HEK293 (cell line): ENCODE data around the gene MICAL3.

ENCODE experiments used
- CTCF ChIA-PET: fragments of 350-600 bp; formaldehyde crosslinking; extraction: SDS; loops from one replicate; lab custom pipeline; 2021; ENCODE audit warnings: antibody characterized with exemption; lab: Yijun Ruan, JAX
- POLR2A ChIA-PET: fragments of 300-600 bp; formaldehyde crosslinking; extraction: SDS; loops from one replicate; lab custom pipeline; 2020; ENCODE audit warnings: antibody characterized with exemption, inconsistent platforms; lab: Yijun Ruan, JAX
- H3K27ac ChIP-seq: fragments of 200-500 bp; sonication (Bioruptor generic); 2 replicates; pipeline ENCODE4 v1.5.1; 2014; ENCODE audit warnings: low read depth, low read length, control low read depth, inconsistent platforms; ENCODE audit errors: extremely low read depth
- H3K36me3 ChIP-seq, 2 experiments: fragments of 200-500 bp in 1 of 2; sonication (Bioruptor generic) in 1 of 2; 1 replicate in 1 of 2; 2 replicates in 1 of 2; pipeline ENCODE4 v1.5.1; 2014 to 2017; ENCODE audit warnings: inconsistent platforms in 2 of 2, low read length in 2 of 2; ENCODE audit not compliant: control insufficient read depth in 2 of 2, insufficient read depth in 1 of 2
- H3K4me1 ChIP-seq: fragments of 200-500 bp; sonication (Bioruptor generic); 2 replicates; pipeline ENCODE4 v1.5.1; 2014; ENCODE audit warnings: mild to moderate bottlenecking, low read length, inconsistent platforms; ENCODE audit not compliant: control insufficient read depth, insufficient read depth
- H3K4me3 ChIP-seq: 2 replicates; pipeline ENCODE4 v1.5.1; 2011; ENCODE audit warnings: low read depth, mild to moderate bottlenecking, control low read depth, low read length, moderate library complexity
- H3K9me3 ChIP-seq: fragments of 200-500 bp; sonication (Bioruptor generic); 2 replicates; pipeline ENCODE4 v1.5.1; 2014; ENCODE audit warnings: low read depth, low read length, inconsistent platforms; ENCODE audit not compliant: control insufficient read depth, insufficient read depth
- GLI4 ChIP-seq: fragments of 450-650 bp; formaldehyde crosslinking; IDR thresholded peaks from 2 replicates; pipeline ENCODE4 v1.5.1; 2016; ENCODE audit warnings: missing biosample characterization, missing genetic modification characterization
- GLIS1 ChIP-seq: fragments of 450-650 bp; formaldehyde crosslinking; IDR thresholded peaks from 2 replicates; pipeline ENCODE4 v1.5.1; 2016; ENCODE audit warnings: missing biosample characterization, missing genetic modification characterization
- GLIS2 ChIP-seq: fragments of 450-650 bp; formaldehyde crosslinking; IDR thresholded peaks from 2 replicates; pipeline ENCODE4 v1.5.1; 2016; ENCODE audit warnings: missing biosample characterization, missing genetic modification characterization
- HOXA7 ChIP-seq: sonication (generic); formaldehyde crosslinking; IDR thresholded peaks from 2 replicates; pipeline ENCODE4 v1.8.1; 2022; ENCODE audit warnings: missing genetic modification reagents, borderline replicate concordance
- KLF10 ChIP-seq: fragments of 450-650 bp; IDR thresholded peaks from 2 replicates; pipeline ENCODE4 v1.5.1; 2018; ENCODE audit warnings: missing biosample characterization, mild to moderate bottlenecking, missing genetic modification characterization
- OSR2 ChIP-seq: fragments of 450-650 bp; formaldehyde crosslinking; IDR thresholded peaks from 2 replicates; pipeline ENCODE4 v1.5.1; 2016; ENCODE audit warnings: missing biosample characterization, missing genetic modification characterization
- SP2 ChIP-seq: fragments of 450-650 bp; formaldehyde crosslinking; IDR thresholded peaks from 2 replicates; pipeline ENCODE4 v1.5.1; 2016; ENCODE audit warnings: missing biosample characterization, missing genetic modification characterization
- ZEB2 ChIP-seq: fragments of 450-650 bp; formaldehyde crosslinking; IDR thresholded peaks from 2 replicates; pipeline ENCODE4 v1.5.1; 2016; ENCODE audit warnings: missing biosample characterization, missing genetic modification characterization
- ZFHX2 ChIP-seq: fragments of 450-650 bp; formaldehyde crosslinking; conservative IDR thresholded peaks from 2 replicates; pipeline ENCODE4 v1.5.1; 2016; ENCODE audit warnings: missing biosample characterization, missing genetic modification characterization
- ZNF114 ChIP-seq: fragments of 450-650 bp; formaldehyde crosslinking; IDR thresholded peaks from 2 replicates; pipeline ENCODE4 v1.5.0; 2017; ENCODE audit warnings: missing biosample characterization, missing genetic modification characterization
- ZNF239 ChIP-seq: fragments of 450-650 bp; formaldehyde crosslinking; IDR thresholded peaks from 2 replicates; pipeline ENCODE4 v1.5.1; 2016; ENCODE audit warnings: missing biosample characterization, missing genetic modification characterization
- ZNF24 ChIP-seq: fragments of 450-650 bp; formaldehyde crosslinking; IDR thresholded peaks from 2 replicates; pipeline ENCODE4 v1.5.1; 2016; ENCODE audit warnings: missing biosample characterization, missing genetic modification characterization
- ZNF341 ChIP-seq: fragments of 450-650 bp; formaldehyde crosslinking; IDR thresholded peaks from 2 replicates; pipeline ENCODE4; 2016; ENCODE audit warnings: low read depth, missing biosample characterization, missing genetic modification characterization
- ZNF394 ChIP-seq: fragments of 450-650 bp; formaldehyde crosslinking; IDR thresholded peaks from 2 replicates; pipeline ENCODE4 v1.5.1; 2016; ENCODE audit warnings: missing biosample characterization, missing genetic modification characterization, mild to moderate bottlenecking, moderate library complexity, borderline replicate concordance
- ZNF548 ChIP-seq: fragments of 450-650 bp; formaldehyde crosslinking; IDR thresholded peaks from 2 replicates; pipeline ENCODE4 v1.5.1; 2016; ENCODE audit warnings: missing biosample characterization, missing genetic modification characterization
- ZNF571 ChIP-seq: fragments of 450-650 bp; formaldehyde crosslinking; IDR thresholded peaks from 2 replicates; pipeline ENCODE4 v1.5.0; 2017; ENCODE audit warnings: missing biosample characterization, missing genetic modification characterization
- ZNF596 ChIP-seq: fragments of 450-650 bp; IDR thresholded peaks from 2 replicates; pipeline ENCODE4 v1.5.0; 2018; ENCODE audit warnings: missing biosample characterization, mild to moderate bottlenecking, missing genetic modification characterization, moderate library complexity
- ZNF600 ChIP-seq: fragments of 450-650 bp; formaldehyde crosslinking; IDR thresholded peaks from 2 replicates; pipeline ENCODE4 v1.5.1; 2016; ENCODE audit warnings: missing biosample characterization, missing genetic modification characterization
- ZNF777 ChIP-seq: fragments of 450-650 bp; formaldehyde crosslinking; IDR thresholded peaks from 2 replicates; pipeline ENCODE4 v1.5.1; 2017; ENCODE audit warnings: missing biosample characterization, missing genetic modification characterization, borderline replicate concordance
- ZNF843 ChIP-seq: fragments of 450-650 bp; formaldehyde crosslinking; IDR thresholded peaks from 2 replicates; pipeline ENCODE4 v1.5.1; 2016; ENCODE audit warnings: missing biosample characterization, missing genetic modification characterization
- ZSCAN30 ChIP-seq: fragments of 450-650 bp; IDR thresholded peaks from 2 replicates; pipeline ENCODE4 v1.5.1; 2018; ENCODE audit warnings: missing biosample characterization, mild to moderate bottlenecking, missing genetic modification characterization, moderate library complexity
- TF ChIP-seq, protein P1 (sequence below): fragments of 450-650 bp; formaldehyde crosslinking; conservative IDR thresholded peaks from 2 replicates; pipeline ENCODE4 v1.5.1; 2016; ENCODE audit warnings: low read depth, missing biosample characterization, missing genetic modification characterization
- TF ChIP-seq, protein P2 (sequence below): fragments of 450-650 bp; formaldehyde crosslinking; IDR thresholded peaks from 2 replicates; pipeline ENCODE4 v1.5.1; 2016; ENCODE audit warnings: missing biosample characterization, missing genetic modification characterization
- TF ChIP-seq, protein P3 (sequence below): fragments of 450-650 bp; formaldehyde crosslinking; IDR thresholded peaks from 2 replicates; pipeline ENCODE4 v1.5.1; 2016; ENCODE audit warnings: missing biosample characterization, missing genetic modification characterization
- TF ChIP-seq, protein P4 (sequence below): fragments of 450-650 bp; formaldehyde crosslinking; IDR thresholded peaks from 2 replicates; pipeline ENCODE4 v1.5.1; 2016; ENCODE audit warnings: missing biosample characterization, missing genetic modification characterization
- TF ChIP-seq, protein P5 (sequence below): fragments of 450-650 bp; formaldehyde crosslinking; IDR thresholded peaks from 2 replicates; pipeline ENCODE4 v1.5.1; 2017; ENCODE audit warnings: missing biosample characterization, missing genetic modification characterization
- TF ChIP-seq, protein P6 (sequence below): fragments of 450-650 bp; formaldehyde crosslinking; IDR thresholded peaks from 2 replicates; pipeline ENCODE4 v1.5.1; 2017; ENCODE audit warnings: missing biosample characterization, missing genetic modification characterization

Gene MICAL3

DNA sequence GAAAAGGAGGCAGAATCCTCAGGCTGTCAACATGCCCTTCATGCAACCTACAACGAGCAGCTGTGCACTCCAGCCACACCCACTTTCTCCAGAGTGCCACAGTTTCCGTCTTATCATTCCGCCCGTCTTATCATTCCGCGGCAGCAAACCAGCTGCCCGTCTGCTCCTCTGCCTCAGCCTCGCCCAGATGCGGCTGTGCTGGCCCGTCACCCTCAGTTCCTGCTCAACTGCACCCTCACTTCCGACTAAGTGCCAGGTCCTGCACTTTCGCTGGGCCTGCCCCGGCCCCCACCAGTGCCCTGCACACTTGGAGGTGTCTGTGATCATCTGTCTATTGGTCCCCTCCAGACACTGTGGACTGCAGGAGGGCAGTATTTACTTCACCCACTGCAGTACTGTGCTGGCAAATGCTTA, 43.7 kb downstream of the MICAL3 start (continued):
- TF ChIP-seq, protein P1, sequence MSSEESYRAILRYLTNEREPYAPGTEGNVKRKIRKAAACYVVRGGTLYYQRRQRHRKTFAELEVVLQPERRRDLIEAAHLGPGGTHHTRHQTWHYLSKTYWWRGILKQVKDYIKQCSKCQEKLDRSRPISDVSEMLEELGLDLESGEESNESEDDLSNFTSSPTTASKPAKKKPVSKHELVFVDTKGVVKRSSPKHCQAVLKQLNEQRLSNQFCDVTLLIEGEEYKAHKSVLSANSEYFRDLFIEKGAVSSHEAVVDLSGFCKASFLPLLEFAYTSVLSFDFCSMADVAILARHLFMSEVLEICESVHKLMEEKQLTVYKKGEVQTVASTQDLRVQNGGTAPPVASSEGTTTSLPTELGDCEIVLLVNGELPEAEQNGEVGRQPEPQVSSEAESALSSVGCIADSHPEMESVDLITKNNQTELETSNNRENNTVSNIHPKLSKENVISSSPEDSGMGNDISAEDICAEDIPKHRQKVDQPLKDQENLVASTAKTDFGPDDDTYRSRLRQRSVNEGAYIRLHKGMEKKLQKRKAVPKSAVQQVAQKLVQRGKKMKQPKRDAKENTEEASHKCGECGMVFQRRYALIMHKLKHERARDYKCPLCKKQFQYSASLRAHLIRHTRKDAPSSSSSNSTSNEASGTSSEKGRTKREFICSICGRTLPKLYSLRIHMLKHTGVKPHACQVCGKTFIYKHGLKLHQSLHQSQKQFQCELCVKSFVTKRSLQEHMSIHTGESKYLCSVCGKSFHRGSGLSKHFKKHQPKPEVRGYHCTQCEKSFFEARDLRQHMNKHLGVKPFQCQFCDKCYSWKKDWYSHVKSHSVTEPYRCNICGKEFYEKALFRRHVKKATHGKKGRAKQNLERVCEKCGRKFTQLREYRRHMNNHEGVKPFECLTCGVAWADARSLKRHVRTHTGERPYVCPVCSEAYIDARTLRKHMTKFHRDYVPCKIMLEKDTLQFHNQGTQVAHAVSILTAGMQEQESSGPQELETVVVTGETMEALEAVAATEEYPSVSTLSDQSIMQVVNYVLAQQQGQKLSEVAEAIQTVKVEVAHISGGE (tag by site-specific recombination), result peak; percentile 82
- TF ChIP-seq GLIS1 (tag by site-specific recombination), result peak; percentile 82
- no peak for TF ChIP-seq ZNF571 (tag by site-specific recombination)
- TF ChIP-seq ZNF239 (tag by site-specific recombination), result no peak
- 0 out of 2 replicates have a peak, but pooled peaks have one; percentile 13 for TF ChIP-seq SP2
- TF ChIP-seq GLIS2 (tag by site-specific recombination), result 0 out of 2 replicates have a peak, but pooled peaks have one; percentile 12
- 0 out of 2 replicates have a peak, but pooled peaks have one; percentile 5 for TF ChIP-seq ZFHX2 (tag by site-specific recombination)
- TF ChIP-seq ZEB2 (tag by site-specific recombination), result 0 out of 2 replicates have a peak, but pooled peaks have one; percentile 27
- TF ChIP-seq, protein P2, sequence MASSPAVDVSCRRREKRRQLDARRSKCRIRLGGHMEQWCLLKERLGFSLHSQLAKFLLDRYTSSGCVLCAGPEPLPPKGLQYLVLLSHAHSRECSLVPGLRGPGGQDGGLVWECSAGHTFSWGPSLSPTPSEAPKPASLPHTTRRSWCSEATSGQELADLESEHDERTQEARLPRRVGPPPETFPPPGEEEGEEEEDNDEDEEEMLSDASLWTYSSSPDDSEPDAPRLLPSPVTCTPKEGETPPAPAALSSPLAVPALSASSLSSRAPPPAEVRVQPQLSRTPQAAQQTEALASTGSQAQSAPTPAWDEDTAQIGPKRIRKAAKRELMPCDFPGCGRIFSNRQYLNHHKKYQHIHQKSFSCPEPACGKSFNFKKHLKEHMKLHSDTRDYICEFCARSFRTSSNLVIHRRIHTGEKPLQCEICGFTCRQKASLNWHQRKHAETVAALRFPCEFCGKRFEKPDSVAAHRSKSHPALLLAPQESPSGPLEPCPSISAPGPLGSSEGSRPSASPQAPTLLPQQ (tag by site-specific recombination), result peak; percentile 30; the same call in 1 of the 2 replicates
- TF ChIP-seq ZNF600 (tag by site-specific recombination), result peak; percentile 67

DNA sequence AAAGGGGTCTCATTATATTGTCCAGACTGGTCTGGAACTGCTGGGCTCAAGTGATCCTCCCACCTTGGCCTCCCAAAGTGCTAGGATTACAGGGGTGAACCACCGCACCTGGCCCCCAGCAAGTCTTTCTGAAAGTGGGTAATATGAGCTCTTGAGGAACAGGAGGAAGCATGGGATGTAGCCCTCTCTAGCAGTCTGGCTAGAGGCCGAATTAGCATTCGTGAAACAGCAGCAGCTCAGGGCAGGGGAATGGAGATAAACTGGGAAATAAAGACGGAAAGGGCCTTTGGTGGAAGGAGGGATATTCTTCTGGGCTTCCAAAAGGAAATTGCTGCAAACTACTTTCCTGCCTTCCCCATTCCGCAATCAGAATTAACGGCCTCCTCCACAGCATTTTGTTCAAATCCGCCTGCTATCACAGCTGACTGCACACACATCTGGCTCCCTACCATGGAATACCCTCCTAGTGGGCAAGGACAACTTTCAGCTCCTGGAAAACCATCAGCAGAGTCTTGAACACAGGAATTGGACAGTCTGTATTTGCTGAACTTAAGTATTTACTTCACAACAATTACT, 44.3 kb downstream of the MICAL3 start:
- Histone ChIP-seq H3K4me3 (no peak overlapping the region), H3K4me1 (peaks cover 9% of the 10 kb centered on the region), H3K36me3 (peaks cover 0 to 3% of the 10 kb centered on the region in 2 experiments; a peak in 1 of 3 replicates), H3K9me3 (no peaks in the 10 kb centered on the region; the same call in 1 of the 2 replicates), H3K27ac (no peak overlapping the region)
- ChIA-PET CTCF (interaction anchor here (1.0 to 1.2 kb wide), 2 partner anchors 13 to 96 kb away, joined by 3 to 8 read pairs; no protein-coding TSS in a partner anchor), POLR2A (interaction anchor here (0.9 kb wide), 1 partner anchor 12 kb away, joined by 3 read pairs; no protein-coding TSS in a partner anchor)
- TF ChIP-seq, protein P3, sequence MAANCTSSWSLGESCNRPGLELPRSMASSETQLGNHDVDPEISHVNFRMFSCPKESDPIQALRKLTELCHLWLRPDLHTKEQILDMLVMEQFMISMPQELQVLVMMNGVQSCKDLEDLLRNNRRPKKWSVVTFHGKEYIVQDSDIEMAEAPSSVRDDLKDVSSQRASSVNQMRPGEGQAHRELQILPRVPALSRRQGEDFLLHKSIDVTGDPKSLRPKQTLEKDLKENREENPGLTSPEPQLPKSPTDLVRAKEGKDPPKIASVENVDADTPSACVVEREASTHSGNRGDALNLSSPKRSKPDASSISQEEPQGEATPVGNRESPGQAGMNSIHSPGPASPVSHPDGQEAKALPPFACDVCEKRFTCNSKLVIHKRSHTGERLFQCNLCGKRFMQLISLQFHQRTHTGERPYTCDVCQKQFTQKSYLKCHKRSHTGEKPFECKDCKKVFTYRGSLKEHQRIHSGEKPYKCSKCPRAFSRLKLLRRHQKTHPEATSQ (tag by site-specific recombination), result no peak
- TF ChIP-seq ZNF24 (tag by site-specific recombination), result no peak
- TF ChIP-seq, protein P4, sequence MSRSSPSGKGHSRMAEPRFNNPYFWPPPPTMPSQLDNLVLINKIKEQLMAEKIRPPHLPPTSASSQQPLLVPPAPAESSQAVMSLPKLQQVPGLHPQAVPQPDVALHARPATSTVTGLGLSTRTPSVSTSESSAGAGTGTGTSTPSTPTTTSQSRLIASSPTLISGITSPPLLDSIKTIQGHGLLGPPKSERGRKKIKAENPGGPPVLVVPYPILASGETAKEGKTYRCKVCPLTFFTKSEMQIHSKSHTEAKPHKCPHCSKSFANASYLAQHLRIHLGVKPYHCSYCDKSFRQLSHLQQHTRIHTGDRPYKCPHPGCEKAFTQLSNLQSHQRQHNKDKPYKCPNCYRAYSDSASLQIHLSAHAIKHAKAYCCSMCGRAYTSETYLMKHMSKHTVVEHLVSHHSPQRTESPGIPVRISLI, result no peak
- no peak for TF ChIP-seq ZNF394
- TF ChIP-seq HOXA7, result no peak
- TF ChIP-seq, protein P5, sequence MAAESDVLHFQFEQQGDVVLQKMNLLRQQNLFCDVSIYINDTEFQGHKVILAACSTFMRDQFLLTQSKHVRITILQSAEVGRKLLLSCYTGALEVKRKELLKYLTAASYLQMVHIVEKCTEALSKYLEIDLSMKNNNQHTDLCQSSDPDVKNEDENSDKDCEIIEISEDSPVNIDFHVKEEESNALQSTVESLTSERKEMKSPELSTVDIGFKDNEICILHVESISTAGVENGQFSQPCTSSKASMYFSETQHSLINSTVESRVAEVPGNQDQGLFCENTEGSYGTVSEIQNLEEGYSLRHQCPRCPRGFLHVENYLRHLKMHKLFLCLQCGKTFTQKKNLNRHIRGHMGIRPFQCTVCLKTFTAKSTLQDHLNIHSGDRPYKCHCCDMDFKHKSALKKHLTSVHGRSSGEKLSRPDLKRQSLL, result no peak
- TF ChIP-seq OSR2 (tag by site-specific recombination), result no peak
- no peak for TF ChIP-seq GLI4 (tag by site-specific recombination)
- no peak for TF ChIP-seq KLF10 (tag by site-specific recombination)
- TF ChIP-seq ZNF548, result no peak
- no peak for TF ChIP-seq GLIS2 (tag by site-specific recombination)
- TF ChIP-seq ZNF843, result no peak
- no peak for TF ChIP-seq ZNF114 (tag by site-specific recombination)
- no peak for TF ChIP-seq ZNF596 (tag by site-specific recombination)
- TF ChIP-seq, protein P6, sequence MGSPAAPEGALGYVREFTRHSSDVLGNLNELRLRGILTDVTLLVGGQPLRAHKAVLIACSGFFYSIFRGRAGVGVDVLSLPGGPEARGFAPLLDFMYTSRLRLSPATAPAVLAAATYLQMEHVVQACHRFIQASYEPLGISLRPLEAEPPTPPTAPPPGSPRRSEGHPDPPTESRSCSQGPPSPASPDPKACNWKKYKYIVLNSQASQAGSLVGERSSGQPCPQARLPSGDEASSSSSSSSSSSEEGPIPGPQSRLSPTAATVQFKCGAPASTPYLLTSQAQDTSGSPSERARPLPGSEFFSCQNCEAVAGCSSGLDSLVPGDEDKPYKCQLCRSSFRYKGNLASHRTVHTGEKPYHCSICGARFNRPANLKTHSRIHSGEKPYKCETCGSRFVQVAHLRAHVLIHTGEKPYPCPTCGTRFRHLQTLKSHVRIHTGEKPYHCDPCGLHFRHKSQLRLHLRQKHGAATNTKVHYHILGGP (tag by site-specific recombination), result no peak
- no peak for TF ChIP-seq ZNF777
- no peak for TF ChIP-seq ZNF341 (tag by site-specific recombination)
- no peak for TF ChIP-seq ZSCAN30 (tag by site-specific recombination)
